Fibroblast of the aortic adventitia (primary cell): ENCODE data around the gene TMPRSS9. TPM values are rescaled to one million over a fixed set of nuclear protein-coding genes. Genes with fewer than 3 reads are reported as not detected.

ENCODE experiments used
- DNase-seq: peaks from one replicate; pipeline ENCODE4 v3.0.0-alpha.2; 2010; ENCODE audit warnings: low read depth
- H3K4me3 ChIP-seq: 2 replicates; pipeline ENCODE4 v1.5.1; 2011; ENCODE audit warnings: low read depth, mild to moderate bottlenecking, control low read depth, low read length, moderate library complexity
- total RNA-seq: library from RNA; depleted of rRNA; stranded (reverse); fragments of >200 nt; gene quantifications from 2 replicates; pipeline ENCODE4 v1.2.3, GENCODE V29; 2012; ENCODE audit warnings: low replicate concordance
- TF ChIP-seq, protein P1 (sequence below): IDR thresholded peaks from 2 replicates; pipeline ENCODE4 v1.5.1; 2011; ENCODE audit warnings: mild to moderate bottlenecking, low read length, control low read depth, inconsistent platforms; ENCODE audit not compliant: insufficient read depth

Gene TMPRSS9
- not detected in 2 replicates for total RNA-seq

GRCh38 chr19:2359992-2360685 is at the start of gene TMPRSS9:
TMPRSS9 (plus strand) TSS chr19:2360265; CDS start chr19:2389786, 29,521 bp downstream.
- DNase-seq, result no peak
- TF ChIP-seq, protein P1, sequence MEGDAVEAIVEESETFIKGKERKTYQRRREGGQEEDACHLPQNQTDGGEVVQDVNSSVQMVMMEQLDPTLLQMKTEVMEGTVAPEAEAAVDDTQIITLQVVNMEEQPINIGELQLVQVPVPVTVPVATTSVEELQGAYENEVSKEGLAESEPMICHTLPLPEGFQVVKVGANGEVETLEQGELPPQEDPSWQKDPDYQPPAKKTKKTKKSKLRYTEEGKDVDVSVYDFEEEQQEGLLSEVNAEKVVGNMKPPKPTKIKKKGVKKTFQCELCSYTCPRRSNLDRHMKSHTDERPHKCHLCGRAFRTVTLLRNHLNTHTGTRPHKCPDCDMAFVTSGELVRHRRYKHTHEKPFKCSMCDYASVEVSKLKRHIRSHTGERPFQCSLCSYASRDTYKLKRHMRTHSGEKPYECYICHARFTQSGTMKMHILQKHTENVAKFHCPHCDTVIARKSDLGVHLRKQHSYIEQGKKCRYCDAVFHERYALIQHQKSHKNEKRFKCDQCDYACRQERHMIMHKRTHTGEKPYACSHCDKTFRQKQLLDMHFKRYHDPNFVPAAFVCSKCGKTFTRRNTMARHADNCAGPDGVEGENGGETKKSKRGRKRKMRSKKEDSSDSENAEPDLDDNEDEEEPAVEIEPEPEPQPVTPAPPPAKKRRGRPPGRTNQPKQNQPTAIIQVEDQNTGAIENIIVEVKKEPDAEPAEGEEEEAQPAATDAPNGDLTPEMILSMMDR, result no peak
- no peak within 1 kb of the TSS for H3K4me3 ChIP-seq

GRCh38 chr19:2311093-2311492 is 49.0 kb upstream of the TMPRSS9 start:
- no peak for DNase-seq
- H3K4me3 ChIP-seq, result no peak overlapping the region
- TF ChIP-seq, protein P1, result no peak

DNA sequence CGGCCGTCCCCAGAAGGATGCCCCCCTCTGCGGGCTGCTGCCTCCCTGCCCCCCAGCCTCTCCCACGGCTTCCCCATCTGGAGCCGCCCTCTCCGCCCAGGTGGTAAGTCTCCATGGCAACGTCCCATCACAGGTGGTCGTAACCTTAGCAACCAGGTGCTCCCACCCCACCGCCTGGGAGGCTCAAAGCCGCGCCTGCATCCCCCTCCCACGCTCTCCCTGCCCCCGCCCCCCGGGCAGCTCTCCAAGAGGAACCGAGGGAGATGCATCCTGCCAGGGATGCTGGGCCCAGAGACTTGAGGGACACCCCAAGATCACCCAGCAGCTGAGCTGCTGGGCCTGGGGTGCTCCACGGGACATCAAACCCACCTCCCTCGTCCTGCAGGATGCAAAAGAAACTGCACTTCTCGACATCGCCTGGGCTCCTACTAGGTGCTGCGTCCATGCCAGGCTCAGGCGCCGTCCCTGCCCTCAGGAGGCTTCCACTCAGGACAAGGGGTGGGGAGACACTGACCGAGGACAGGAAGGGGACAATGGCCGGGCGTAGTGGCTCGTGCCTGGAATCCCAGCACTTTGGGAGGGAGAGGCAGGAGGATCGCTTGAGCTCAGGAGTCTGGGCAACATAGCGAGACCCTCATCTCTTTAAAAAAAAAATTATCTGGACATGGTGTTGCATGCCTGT is 47.1 kb upstream of the TMPRSS9 start:
- DNase-seq, result no peak
- no peak overlapping the region for H3K4me3 ChIP-seq
- TF ChIP-seq, protein P1, result no peak

GRCh38 chr19:2315121-2315817 is 44.8 kb upstream of the TMPRSS9 start:
- TF ChIP-seq, protein P1, result no peak
- no peak overlapping the region for H3K4me3 ChIP-seq

GRCh38 chr19:2315818-2316353 is 44.2 kb upstream of the TMPRSS9 start:
- TF ChIP-seq, protein P1, result peak; percentile 68
- no peak overlapping the region for H3K4me3 ChIP-seq
- DNase-seq, result peak; percentile 62

More at GRCh38 chr19:2315121-2315817, 44.8 kb upstream of the TMPRSS9 start:
- no peak for DNase-seq

DNA sequence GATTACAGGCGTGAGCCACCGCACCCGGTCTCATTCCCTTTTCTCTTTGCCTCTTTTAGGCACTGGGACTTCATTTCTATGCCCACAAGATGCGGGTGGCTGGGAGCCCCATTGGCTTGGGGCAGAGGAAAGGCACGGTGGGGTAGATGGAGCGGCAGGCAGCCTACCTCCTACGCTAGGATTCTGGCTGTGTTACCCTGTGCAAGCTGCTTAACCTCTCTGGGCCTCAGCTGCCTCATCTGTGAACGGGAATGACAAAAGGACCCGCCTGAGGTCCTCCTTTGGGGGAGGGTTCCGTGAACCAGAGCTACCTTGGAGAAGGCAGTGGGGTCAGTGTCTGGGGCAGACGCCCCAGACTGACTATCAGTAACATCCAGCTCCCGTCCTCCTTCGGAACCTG is 42.8 kb upstream of the TMPRSS9 start:
- H3K4me3 ChIP-seq, result no peak overlapping the region
- TF ChIP-seq, protein P1, result no peak
- DNase-seq, result no peak
